WTC11 (cell line): ENCODE data around the gene ASB15. TPM values are rescaled to one million over a fixed set of nuclear protein-coding genes. Genes with fewer than 3 reads are reported as not detected.

Experiments used
- ATAC-seq: fragments of 200-7000 bp; cut with Tn5 transposase; 2 replicates; pipeline ENCODE4 v1.10.0; 2021; ENCODE audit warnings: mild to moderate bottlenecking, moderate library complexity
- CTCF ChIA-PET: fragments of 300-600 bp; sonication (Branson Sonifier 250); formaldehyde crosslinking; loops from one replicate; lab custom pipeline; 2021; ENCODE audit warnings: antibody characterized with exemption; lab: Charles Lee
- POLR2A ChIA-PET: fragments of 350-600 bp; sonication (Branson Sonifier 250); formaldehyde crosslinking; loops from one replicate; lab custom pipeline; 2021; ENCODE audit warnings: antibody characterized with exemption; lab: Charles Lee
- DNase-seq: peaks from one replicate; pipeline ENCODE4 v3.0.0; 2021; ENCODE audit warnings: low spot score
- H3K27ac Mint-ChIP-seq: 2 replicates; pipeline ENCODE4 v1.8.0; 2021; ENCODE audit warnings: mixed read lengths
- H3K27me3 Mint-ChIP-seq: 2 replicates; pipeline ENCODE4 v1.8.0; 2021; ENCODE audit warnings: low read depth, mild to moderate bottlenecking, moderate library complexity, mixed read lengths
- H3K36me3 Mint-ChIP-seq: 2 replicates; pipeline ENCODE4 v1.8.0; 2021; ENCODE audit warnings: mixed read lengths
- H3K4me1 Mint-ChIP-seq: 2 replicates; pipeline ENCODE4 v1.8.0; 2022; ENCODE audit warnings: mixed read lengths
- H3K4me3 Mint-ChIP-seq: 2 replicates; pipeline ENCODE4 v1.8.0; 2021; ENCODE audit warnings: mild to moderate bottlenecking, moderate library complexity, mixed read lengths
- H3K9me3 Mint-ChIP-seq: 2 replicates; pipeline ENCODE4 v1.8.0; 2021; ENCODE audit warnings: mixed read lengths
- ARID4B ChIP-seq: sonication (generic); formaldehyde crosslinking; IDR thresholded peaks from 2 replicates; pipeline ENCODE4 v1.8.0; 2023; ENCODE audit warnings: missing genetic modification reagents, mild to moderate bottlenecking, borderline replicate concordance
- ETV6 ChIP-seq: sonication (generic); formaldehyde crosslinking; IDR thresholded peaks from 2 replicates; pipeline ENCODE4 v1.8.1; 2022; ENCODE audit warnings: mild to moderate bottlenecking, missing genetic modification reagents
- FOXP1 ChIP-seq: sonication (generic); formaldehyde crosslinking; IDR thresholded peaks from 2 replicates; pipeline ENCODE4 v1.8.0; 2022; ENCODE audit warnings: missing genetic modification reagents, mild to moderate bottlenecking, moderate library complexity, borderline replicate concordance
- GTF2I ChIP-seq: fragments of 250-450 bp; sonication (Bioruptor Pico); conservative IDR thresholded peaks from 2 replicates; pipeline ENCODE4 v1.4.0; 2021; ENCODE audit warnings: mild to moderate bottlenecking
- IRF2 ChIP-seq: sonication (generic); formaldehyde crosslinking; IDR thresholded peaks from 2 replicates; pipeline ENCODE4 v1.8.0; 2022; ENCODE audit warnings: low read depth, missing genetic modification reagents, borderline replicate concordance
- JUN ChIP-seq: sonication (generic); formaldehyde crosslinking; IDR thresholded peaks from 2 replicates; pipeline ENCODE4 v1.8.0; 2023; ENCODE audit warnings: mild to moderate bottlenecking, missing genetic modification reagents
- KAT7 ChIP-seq: sonication (generic); formaldehyde crosslinking; IDR thresholded peaks from 2 replicates; pipeline ENCODE4 v1.8.1; 2023; ENCODE audit warnings: missing genetic modification reagents, mild to moderate bottlenecking, borderline replicate concordance
- MLX ChIP-seq: sonication (generic); formaldehyde crosslinking; IDR thresholded peaks from 2 replicates; pipeline ENCODE4 v1.8.1; 2023; ENCODE audit warnings: mild to moderate bottlenecking, missing genetic modification reagents, moderate library complexity
- PRRX2 ChIP-seq: fragments of 250-450 bp; sonication (Bioruptor Pico); IDR thresholded peaks from 2 replicates; pipeline ENCODE4 v1.8.0; 2021; ENCODE audit warnings: mild to moderate bottlenecking
- SOX15 ChIP-seq: fragments of 250-450 bp; sonication (Bioruptor Pico); IDR thresholded peaks from 2 replicates; pipeline ENCODE4 v1.9.0; 2021; ENCODE audit warnings: mild to moderate bottlenecking
- TCF7 ChIP-seq: sonication (generic); formaldehyde crosslinking; IDR thresholded peaks from 2 replicates; pipeline ENCODE4 v1.8.0; 2022; ENCODE audit warnings: mild to moderate bottlenecking, low read depth, missing genetic modification reagents, moderate library complexity
- ZBTB21 ChIP-seq: sonication (generic); formaldehyde crosslinking; IDR thresholded peaks from 2 replicates; pipeline ENCODE4 v1.8.1; 2023; ENCODE audit warnings: mild to moderate bottlenecking, missing genetic modification reagents, borderline replicate concordance
- ZNF121 ChIP-seq: sonication (generic); formaldehyde crosslinking; IDR thresholded peaks from 2 replicates; pipeline ENCODE4 v1.8.0; 2023; ENCODE audit warnings: missing genetic modification reagents
- ZNF138 ChIP-seq: sonication (generic); formaldehyde crosslinking; conservative IDR thresholded peaks from 2 replicates; pipeline ENCODE4 v1.8.1; 2022; ENCODE audit warnings: mild to moderate bottlenecking, moderate library complexity, missing genetic modification reagents
- ZNF425 ChIP-seq: fragments of 250-450 bp; sonication (Bioruptor Pico); conservative IDR thresholded peaks from 2 replicates; pipeline ENCODE4 v1.9.0; 2021; ENCODE audit warnings: mild to moderate bottlenecking
- total RNA-seq: library from RNA; stranded (reverse); gene quantifications from 3 replicates; pipeline ENCODE4 v1.2.3, GENCODE V29; 2021
- TF ChIP-seq, protein P1 (sequence below): fragments of 250-450 bp; sonication (Bioruptor Pico); IDR thresholded peaks from 2 replicates; pipeline ENCODE4 v1.9.0; 2021; ENCODE audit warnings: mild to moderate bottlenecking
- TF ChIP-seq, protein P2 (sequence below): sonication (generic); formaldehyde crosslinking; IDR thresholded peaks from 2 replicates; pipeline ENCODE4 v1.8.1; 2022; ENCODE audit warnings: missing genetic modification reagents, borderline replicate concordance
- TF ChIP-seq, protein P3 (sequence below): sonication (generic); formaldehyde crosslinking; IDR thresholded peaks from 2 replicates; pipeline ENCODE4 v1.8.1; 2022; ENCODE audit warnings: mild to moderate bottlenecking, missing genetic modification reagents, moderate library complexity, borderline replicate concordance

Gene ASB15
- total RNA-seq, 1 experiment from 2014 or later, result not detected

DNA sequence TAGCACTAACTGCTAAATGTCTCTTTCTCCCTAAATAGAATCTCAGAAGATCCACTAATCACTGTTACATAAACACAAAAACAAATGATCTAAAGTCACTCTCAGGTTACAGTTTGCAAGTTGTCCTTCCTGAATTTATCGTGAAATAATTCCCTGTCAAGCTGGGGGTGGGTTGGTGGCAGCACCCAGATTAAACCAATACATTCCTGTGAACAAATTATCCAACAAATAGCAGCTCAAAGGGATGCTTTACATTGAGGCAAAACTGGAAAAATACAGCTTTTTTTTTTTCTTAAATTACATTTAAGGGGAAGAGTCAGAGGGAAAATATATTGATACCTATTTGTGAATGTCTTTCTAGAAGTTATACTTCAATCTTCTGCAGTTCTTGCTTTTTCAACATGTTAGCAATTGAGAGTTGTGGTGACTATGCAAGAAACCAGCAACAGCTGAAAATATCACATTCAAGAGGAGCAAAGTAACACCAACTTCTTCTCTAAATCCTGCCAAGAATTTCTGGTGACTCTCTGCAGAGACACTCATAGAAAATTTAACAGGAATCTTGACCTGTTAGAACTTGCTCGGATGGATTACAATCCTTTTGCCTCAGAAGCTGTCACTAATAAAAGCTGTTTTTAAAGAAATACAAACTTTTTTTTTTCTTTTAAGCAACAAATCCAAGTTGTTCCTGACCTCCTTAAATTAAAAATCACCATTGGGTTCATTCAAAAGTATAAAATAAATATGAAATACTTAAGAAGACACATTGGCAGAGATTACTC is 73.0 kb downstream of the ASB15 start:
- no peak for TF ChIP-seq ZNF138 (CRISPR knock-in tag)
- TF ChIP-seq, protein P1, sequence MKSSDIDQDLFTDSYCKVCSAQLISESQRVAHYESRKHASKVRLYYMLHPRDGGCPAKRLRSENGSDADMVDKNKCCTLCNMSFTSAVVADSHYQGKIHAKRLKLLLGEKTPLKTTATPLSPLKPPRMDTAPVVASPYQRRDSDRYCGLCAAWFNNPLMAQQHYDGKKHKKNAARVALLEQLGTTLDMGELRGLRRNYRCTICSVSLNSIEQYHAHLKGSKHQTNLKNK, result no peak
- no peak for TF ChIP-seq MLX (CRISPR knock-in tag)
- TF ChIP-seq FOXP1 (CRISPR knock-in tag), result no peak
- TF ChIP-seq, protein P2, sequence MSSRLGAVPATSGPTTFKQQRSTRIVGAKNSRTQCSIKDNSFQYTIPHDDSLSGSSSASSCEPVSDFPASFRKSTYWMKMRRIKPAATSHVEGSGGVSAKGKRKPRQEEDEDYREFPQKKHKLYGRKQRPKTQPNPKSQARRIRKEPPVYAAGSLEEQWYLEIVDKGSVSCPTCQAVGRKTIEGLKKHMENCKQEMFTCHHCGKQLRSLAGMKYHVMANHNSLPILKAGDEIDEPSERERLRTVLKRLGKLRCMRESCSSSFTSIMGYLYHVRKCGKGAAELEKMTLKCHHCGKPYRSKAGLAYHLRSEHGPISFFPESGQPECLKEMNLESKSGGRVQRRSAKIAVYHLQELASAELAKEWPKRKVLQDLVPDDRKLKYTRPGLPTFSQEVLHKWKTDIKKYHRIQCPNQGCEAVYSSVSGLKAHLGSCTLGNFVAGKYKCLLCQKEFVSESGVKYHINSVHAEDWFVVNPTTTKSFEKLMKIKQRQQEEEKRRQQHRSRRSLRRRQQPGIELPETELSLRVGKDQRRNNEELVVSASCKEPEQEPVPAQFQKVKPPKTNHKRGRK (CRISPR knock-in tag), result no peak
- TF ChIP-seq, protein P3, sequence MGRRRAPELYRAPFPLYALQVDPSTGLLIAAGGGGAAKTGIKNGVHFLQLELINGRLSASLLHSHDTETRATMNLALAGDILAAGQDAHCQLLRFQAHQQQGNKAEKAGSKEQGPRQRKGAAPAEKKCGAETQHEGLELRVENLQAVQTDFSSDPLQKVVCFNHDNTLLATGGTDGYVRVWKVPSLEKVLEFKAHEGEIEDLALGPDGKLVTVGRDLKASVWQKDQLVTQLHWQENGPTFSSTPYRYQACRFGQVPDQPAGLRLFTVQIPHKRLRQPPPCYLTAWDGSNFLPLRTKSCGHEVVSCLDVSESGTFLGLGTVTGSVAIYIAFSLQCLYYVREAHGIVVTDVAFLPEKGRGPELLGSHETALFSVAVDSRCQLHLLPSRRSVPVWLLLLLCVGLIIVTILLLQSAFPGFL, result no peak
- no peak for TF ChIP-seq ETV6 (CRISPR knock-in tag)
- TF ChIP-seq ARID4B (CRISPR knock-in tag), result no peak
- TF ChIP-seq ZBTB21 (CRISPR knock-in tag), result no peak
- no peak for TF ChIP-seq PRRX2 (CRISPR knock-in tag)
- TF ChIP-seq JUN (CRISPR knock-in tag), result no peak
- H3K9me3 Mint-ChIP-seq, result no peaks in the 10 kb centered on the region
- H3K27me3 Mint-ChIP-seq, result no peaks in the 10 kb centered on the region
- H3K4me3 Mint-ChIP-seq, result no peak overlapping the region
- CTCF ChIA-PET, result interaction anchor here (0.7 to 1.2 kb wide), 3 partner anchors 18 to 93 kb away, joined by 3 to 5 read pairs (median 4); no protein-coding TSS in a partner anchor
- POLR2A ChIA-PET, result no interaction called here
- ATAC-seq (no peak), DNase-seq (no peak)
- peaks cover 10% of the 10 kb centered on the region for H3K4me1 Mint-ChIP-seq
- H3K36me3 Mint-ChIP-seq, result no peaks in the 10 kb centered on the region
- no peak overlapping the region for H3K27ac Mint-ChIP-seq

DNA sequence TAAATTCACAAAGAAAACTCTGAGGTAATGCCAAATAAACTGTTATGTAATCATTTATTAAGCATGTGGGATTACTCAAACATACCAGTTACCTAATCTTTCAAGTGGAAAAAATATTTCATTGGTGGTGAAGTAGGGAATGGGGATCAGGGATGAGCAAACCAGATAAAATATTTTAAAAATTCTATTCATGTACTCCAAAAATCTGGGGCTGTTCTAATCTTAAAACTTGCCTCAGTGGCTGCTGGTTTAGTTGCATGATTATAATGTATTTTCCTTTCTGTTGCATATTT is 73.5 kb downstream of the ASB15 start:
- DNase-seq (no peak), ATAC-seq (no peak)
- H3K36me3 Mint-ChIP-seq, result no peaks in the 10 kb centered on the region
- H3K27ac Mint-ChIP-seq, result no peak overlapping the region
- ChIA-PET POLR2A (no interaction called here), CTCF (interaction anchor here (1.1 to 1.2 kb wide), 2 partner anchors 17 to 26 kb away, joined by 4 to 5 read pairs; no protein-coding TSS in a partner anchor)
- no peaks in the 10 kb centered on the region for H3K9me3 Mint-ChIP-seq
- peaks cover 13% of the 10 kb centered on the region for H3K4me1 Mint-ChIP-seq
- H3K4me3 Mint-ChIP-seq, result no peak overlapping the region
- no peaks in the 10 kb centered on the region for H3K27me3 Mint-ChIP-seq
- TF ChIP-seq SOX15 (CRISPR knock-in tag) (no peak), TCF7 (CRISPR knock-in tag) (no peak), GTF2I (CRISPR knock-in tag) (no peak), ZNF121 (CRISPR knock-in tag) (no peak), MLX (CRISPR knock-in tag) (no peak), IRF2 (CRISPR knock-in tag) (no peak), ARID4B (CRISPR knock-in tag) (no peak), KAT7 (CRISPR knock-in tag) (no peak), ZNF425 (CRISPR knock-in tag) (no peak)
